22Rv1 (cell line): ENCODE data around the gene NDP.

ENCODE experiments used
- H3K27ac ChIP-seq: fragments of 450-650 bp; 2 replicates; pipeline ENCODE4 v1.5.1; 2017
- CTCF ChIP-seq: fragments of 450-650 bp; IDR thresholded peaks from 2 replicates; pipeline ENCODE4 v1.5.1; 2017; ENCODE audit warnings: mild to moderate bottlenecking
- ZFX ChIP-seq: fragments of 450-650 bp; IDR thresholded peaks from 2 replicates; pipeline ENCODE4 v1.6.1; 2017; ENCODE audit warnings: antibody characterized with exemption, borderline replicate concordance

The NDP gene

DNA sequence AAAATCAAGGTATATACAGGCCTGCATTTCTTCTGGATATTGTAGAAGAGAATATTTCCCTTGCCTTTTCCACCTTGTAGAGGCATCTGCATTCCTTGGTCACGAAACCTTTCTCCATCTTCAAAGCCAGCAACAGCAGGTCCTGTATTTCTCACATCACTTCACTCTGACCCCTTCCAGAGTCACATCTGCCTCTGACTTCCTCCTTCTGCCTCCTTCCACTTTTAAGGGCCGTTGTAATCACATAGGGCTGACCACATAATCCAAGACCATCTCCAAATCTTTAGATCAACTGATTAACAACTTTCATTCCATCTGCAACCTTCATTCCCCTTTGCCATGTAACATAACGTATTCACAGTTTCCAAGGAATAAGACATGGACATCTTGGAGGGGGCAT, 38.3 kb upstream of the NDP start:
- TF ChIP-seq CTCF (no peak), ZFX (no peak)
- no peak overlapping the region for H3K27ac ChIP-seq

GRCh38 chrX:44010626-44011025, 37.4 kb upstream of the NDP start:
- no peak for TF ChIP-seq ZFX
- H3K27ac ChIP-seq = no peak overlapping the region

- H3K27ac ChIP-seq = no peak overlapping the region
- TF ChIP-seq CTCF (no peak), ZFX (no peak)
Observed at GRCh38 chrX:44006081-44006480, 32.9 kb upstream of the NDP start.

- TF ChIP-seq ZFX (no peak), CTCF (no peak)
- no peak overlapping the region for H3K27ac ChIP-seq
Observed at GRCh38 chrX:44003975-44004374, 30.8 kb upstream of the NDP start.

DNA sequence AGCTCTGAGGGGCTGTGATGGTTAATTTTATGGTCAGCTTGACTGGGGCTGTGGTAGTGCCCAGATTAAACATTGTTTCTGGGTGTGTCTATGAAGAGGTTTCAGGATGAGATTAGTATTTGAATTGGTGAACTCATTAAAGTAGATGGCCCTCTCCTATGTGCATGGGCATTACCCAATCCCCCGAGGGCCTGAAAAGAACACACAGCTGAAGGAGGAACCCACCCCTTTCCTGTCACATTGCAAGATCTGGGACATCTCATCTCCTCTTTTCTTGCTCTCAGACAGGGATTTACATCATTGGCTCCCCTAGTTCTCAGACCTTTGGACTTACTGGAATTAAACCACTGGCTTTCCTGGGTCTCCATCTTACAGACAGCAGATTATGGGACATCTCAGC, 29.4 kb upstream of the NDP start:
- no peak for TF ChIP-seq CTCF
- TF ChIP-seq ZFX = no peak
- no peak overlapping the region for H3K27ac ChIP-seq

DNA sequence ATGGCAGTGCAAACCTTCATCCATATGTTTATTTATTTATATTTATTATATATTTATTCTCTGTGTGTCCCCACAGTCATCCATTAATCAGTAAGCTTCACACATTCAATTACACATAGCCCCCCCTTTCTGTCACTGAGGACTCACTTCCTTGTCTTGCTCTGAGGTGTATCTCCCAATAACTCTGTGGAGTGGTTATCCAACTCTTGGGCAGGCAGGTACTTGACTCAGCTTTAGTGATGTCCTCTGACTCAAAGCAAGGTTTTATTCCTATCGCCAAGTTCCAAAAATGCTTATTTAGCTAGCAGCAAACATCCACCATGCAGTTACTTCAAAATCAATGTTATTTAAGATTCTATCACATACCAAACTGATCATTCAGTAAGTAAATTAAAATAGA, 25.2 kb upstream of the NDP start:
- TF ChIP-seq ZFX (no peak), CTCF (no peak)
- H3K27ac ChIP-seq = no peak overlapping the region

- no peak overlapping the region for H3K27ac ChIP-seq
- TF ChIP-seq ZFX (no peak), CTCF (no peak)
Observed at GRCh38 chrX:43996491-43996890, 23.3 kb upstream of the NDP start.

DNA sequence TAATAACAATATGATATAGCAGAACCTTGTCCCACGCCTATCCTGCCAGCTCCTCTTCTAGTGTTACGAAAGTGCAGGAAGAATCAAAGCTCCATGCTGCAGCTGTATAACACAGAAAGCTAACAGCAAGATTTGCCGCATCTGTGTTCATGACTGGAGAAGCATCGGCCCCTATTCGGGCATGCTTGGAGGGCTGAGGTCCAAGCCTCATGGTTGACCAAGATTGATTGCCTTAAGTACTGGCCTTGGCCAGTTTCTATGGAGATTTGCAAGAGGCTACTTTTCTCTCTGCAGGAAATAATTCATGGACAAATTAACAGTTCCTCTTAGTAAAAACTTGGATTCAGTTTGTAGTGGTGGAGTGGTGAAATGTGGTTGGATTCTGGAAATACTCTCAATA, 12.9 kb upstream of the NDP start:
- H3K27ac ChIP-seq = no peak overlapping the region
- TF ChIP-seq CTCF = no peak
- no peak for TF ChIP-seq ZFX
